T-helper 22 cell (primary cell): ENCODE measurements around the gene RBBP9.
"Not testable (repeated sequence)": the region's sequence is repeated elsewhere in the genome, so short reads cannot be mapped to it uniquely, and the experiment has no call there.

ENCODE experiments used
- DNase-seq: peaks from one replicate; pipeline ENCODE4 v3.0.0-alpha.2; 2020; ENCODE audit warnings: low read depth

The RBBP9 gene

DNA sequence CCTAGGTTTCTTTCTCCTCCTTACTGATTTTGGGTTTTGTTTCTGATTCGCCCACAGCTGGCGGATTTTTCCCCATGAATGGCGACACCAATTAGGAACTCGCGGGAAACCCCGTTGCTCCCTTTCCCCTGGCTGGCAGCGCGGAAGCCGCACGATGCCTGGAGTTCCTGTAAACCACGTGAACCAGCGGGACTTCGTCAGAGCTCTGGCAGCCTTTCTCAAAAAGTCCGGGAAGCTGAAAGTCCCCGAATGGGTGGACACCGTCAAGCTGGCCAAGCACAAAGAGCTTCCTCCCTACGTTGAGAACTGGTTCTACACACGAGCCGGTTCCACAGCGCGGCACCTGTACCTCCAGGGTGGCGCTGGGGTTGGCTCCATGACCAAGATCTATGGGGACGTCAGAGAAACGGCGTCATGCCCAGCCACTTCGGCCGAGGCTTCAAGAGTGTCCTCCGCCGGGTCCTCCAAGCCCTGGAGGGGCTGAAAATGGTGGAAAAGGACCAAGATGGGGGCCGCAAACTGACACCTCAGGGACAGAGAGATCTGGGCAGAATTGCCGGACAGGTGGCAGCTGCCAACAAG is 7.5 kb upstream of the RBBP9 start:
- DNase-seq, result no peak

DNA sequence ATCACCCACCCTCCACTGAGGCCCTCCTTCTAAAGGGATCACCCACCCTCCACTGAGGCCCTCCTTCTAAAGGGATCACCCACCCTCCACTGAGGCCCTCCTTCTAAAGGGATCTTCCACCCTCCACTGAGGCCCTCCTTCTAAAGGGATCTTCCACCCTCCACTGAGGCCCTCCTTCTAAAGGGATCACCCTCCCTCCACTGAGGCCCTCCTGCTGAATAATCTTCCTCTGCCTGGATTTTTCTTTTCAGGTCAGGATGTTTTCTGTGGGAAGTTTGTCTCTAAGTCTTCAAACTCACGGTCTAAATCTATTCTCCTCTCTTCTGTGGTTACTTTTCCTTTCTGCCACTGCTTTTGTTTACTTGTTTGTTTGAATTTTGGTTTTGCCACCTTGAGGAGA is 4.6 kb upstream of the RBBP9 start:
- not testable (repeated sequence) for DNase-seq

DNA sequence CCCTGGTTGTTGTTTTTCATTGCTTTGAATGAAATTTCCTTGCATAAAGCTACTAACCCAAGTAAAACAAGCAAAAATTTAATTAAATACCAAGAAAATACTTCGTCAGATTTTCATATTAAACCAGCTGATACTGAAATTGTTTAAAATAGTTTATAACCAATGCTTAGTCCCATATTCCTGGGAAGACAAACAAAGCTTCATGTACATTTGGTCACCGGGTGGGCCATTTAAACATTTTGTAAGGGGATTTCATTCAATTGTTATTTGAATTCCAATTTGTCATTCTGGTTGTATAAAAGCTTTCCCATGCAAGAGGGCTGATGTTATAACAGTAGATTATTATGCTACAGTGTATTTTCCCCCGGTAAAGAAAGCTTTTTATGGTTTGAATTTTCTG is 578 bp upstream of the RBBP9 start:
- no peak for DNase-seq

DNA sequence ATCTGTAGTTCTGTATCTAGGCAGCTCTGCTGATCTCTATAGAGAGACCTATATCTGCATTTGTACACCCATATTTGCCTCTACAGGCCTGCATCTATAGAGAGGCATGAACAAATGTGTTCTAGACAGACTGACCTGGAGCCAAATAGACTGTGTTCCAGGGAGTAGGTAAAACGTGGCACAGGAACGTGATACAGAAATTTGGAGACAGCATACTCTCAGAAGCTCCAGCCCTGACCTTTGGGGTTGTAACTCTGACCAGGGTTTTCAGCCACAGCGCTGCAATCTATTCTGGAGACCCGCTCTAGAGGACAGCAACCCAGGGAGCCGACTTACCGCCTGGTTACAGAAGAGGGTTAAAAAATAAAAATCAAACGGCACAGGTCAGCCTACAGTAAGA is 983 bp downstream of the RBBP9 start:
- DNase-seq, result no peak

DNA sequence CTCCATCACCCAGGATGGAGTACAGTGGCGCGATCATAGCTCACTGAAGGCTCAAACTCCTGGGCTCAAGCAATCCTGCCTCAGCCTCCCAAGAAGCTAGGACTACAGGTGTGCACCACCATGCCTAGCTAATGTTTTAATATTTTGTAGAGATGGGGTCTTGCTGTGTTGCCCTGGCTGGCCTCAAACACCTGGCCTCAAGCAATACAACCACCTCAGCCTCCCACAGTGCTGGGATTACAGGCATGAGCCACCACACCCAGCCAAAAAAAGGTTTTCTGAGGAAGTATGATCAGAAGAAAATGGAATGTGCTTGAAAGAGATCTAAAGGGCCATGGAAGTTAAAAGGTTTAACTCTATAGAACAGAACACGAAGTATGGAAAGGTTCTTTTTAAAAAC is 8.7 kb downstream of the RBBP9 start:
- DNase-seq, result no peak

DNA sequence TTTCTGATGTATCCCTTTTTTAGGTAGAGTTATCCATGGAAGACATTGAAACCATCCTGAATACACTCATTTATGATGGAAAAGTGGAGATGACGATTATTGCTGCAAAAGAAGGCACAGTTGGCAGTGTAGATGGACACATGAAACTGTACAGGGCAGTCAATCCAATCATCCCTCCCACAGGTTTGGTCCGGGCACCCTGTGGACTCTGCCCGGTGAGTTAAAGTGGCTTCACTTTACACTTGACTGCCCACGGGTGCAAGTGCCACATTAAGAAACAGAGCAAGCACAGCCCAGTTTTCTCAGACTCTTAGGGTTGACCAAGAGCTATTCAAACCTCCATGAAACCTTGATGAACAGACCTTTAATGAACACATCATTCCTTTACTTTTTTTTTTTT is 15.4 kb downstream of the RBBP9 start:
- no peak for DNase-seq

DNA sequence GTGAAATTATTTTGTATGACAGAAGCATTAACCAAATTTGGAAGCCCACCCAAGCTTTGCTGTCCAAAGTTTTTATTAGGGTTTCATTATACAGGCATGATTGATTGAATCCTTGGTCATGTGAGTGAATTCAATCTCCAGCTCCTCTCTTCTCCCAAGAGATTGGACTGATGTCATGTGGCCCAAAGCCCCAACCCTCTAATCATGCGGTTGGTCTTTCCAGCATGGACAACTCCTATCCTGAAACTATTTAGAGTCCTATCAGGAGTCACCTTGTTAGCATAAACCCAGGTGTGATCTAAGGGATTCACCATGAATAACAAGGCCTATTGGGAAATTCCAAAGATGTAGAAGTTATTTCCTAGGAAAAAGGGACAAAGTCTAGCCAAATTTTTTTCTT is 19.2 kb downstream of the RBBP9 start:
- DNase-seq, result no peak

DNA sequence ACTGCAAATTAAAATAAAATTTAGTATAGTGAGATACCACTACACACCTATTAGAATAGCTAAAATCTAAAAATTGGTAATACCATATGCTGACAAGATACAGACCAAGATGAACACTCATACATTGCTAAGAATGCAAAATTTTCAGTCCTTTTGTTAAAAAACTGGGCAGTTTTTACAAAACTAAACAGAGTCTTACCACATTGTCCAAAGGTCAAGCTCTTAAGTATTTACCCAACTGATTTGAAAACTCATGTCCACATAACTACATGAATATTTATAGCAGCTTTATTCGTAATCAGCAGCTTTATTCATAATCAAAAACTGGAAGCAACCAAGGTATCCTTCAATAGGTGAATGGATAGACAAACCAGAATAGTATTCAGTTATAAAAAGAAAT is 19.8 kb downstream of the RBBP9 start:
- DNase-seq, result no peak

DNA sequence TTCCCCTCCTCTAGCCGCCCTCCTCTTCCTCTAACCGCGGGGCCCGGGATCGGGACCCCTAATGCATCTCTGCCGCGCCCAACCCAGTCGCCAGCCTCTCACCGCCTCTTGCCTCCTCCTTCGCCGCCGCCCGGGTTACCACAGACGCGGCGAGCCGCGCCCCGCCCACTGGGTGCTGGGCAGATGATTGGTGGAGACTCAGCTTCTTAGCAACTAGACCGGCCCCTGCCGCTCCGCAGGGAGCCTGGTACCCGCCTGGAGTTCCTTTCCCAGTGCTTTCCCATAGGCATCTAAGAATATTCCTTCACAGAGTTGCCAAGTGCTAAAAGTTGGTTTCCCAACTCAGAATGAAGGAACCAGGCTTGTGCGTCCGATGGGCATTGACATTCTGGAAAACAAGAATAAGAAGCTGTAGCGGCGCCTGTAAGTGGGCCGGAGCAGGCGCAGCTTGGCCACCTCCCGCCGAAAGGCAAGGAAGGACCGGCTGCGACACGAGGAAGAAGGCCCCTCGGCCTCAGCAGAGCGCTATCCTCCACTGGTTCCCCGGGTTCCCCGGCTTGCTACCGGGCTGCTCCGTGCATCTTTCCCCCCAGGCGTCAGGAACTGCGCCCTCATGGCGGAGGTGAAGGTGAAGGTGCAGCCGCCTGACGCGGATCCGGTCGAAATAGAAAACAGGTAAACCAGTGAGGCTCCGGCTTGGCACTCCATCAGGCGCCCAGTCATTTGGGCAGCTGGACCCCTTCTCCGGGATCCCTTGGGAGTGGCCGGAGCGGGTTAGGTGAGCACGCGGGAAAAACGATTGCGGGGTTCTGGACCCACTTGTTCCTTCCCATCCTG is 29.9 kb downstream of the RBBP9 start, which contains the start of the genes DZANK1 and POLR3F:
Gene DZANK1, minus strand, starts transcription at position 137 of the 837 bp plus-strand sequence. CDS start 1,672 bp downstream, outside the sequence.
Gene POLR3F, plus strand, starts transcription at position 497 of the 837 bp plus-strand sequence. Its CDS starts 117 bp downstream, at position 614.
- DNase-seq, result peak; percentile 85

DNA sequence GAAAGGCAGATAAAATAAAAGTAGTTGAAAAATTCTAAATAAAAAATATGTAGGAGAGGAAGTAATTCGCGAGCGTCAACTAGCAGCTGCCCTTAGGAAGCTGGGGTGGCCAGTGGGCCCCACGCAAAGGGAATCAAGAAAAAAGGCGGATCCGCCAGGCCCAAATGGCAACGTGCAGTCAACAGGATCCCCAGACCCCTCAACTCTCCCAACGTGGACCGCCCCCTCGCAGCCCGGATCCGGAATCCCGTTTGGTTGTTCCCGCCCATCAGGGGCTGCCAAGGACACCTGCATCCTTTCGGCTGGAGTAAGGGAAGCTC is 30.5 kb downstream of the RBBP9 start:
- no peak for DNase-seq

DNA sequence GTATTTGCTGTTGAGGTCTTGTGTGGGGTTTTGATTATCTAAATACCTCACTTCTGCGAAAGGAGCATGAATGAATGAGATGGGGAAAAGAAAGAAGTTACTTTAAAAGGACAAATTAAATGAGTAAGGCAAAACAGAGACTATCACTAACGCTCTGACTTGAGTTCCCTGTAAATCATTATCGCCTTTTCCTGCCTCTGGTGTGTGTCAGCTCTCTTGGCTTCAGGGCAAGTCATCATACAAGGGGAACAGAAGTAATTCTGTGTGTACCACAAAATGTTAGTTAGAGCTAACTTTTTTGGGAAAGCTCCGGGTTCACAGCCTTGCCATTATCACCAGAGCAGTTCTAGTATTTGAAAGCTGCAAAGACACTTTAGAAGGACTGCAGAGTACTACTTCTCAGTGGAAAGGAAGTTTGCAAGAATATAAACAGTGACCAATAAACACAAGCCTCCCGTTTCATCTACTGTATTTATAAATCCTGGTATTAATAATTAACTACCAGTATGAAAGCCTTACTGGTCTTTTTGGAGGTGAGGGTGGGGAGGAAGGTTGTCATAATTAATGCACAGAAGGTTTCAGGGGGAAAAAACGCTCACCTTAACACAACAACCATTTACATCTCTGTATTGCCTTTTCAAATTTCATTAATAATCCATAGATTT is 31.4 kb downstream of the RBBP9 start:
- no peak for DNase-seq

DNA sequence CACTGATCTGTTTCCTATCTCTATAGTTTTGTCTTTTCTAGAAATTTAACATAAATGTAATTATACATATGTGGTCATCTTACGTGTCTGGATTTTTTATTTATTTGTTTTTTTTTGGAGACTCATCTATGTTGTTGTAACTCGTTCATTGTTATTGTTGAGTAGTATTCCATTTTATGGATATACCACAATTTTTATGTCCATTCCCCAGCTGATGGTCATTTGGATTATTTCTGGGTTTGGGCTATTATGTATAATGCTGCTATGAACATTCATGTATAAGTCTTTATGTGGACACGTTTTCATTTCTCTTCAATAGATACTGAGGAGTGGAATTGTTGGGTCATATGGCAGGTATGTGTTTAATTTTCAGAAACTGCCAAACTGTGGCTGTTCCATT is 40.4 kb downstream of the RBBP9 start:
- no peak for DNase-seq

DNA sequence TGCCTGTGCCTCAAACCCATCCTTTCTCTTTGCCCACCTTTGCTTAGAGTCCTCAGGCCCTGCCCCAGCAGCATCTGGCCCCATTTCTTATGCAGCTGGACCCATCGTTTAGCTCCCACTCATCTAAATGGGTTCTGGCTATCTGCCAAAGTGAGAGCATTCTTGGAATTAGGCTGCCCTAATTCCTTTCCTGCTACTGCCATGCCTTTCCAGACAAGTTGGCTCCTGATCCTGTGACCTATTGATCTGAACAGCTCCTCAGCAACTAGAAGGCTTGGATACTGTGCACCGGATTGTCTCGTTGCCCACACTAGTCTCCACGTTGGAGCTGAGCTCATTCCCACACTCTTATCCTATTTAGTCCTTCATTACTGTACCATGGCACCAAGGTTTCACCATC is 53.1 kb downstream of the RBBP9 start:
- DNase-seq, result no peak

DNA sequence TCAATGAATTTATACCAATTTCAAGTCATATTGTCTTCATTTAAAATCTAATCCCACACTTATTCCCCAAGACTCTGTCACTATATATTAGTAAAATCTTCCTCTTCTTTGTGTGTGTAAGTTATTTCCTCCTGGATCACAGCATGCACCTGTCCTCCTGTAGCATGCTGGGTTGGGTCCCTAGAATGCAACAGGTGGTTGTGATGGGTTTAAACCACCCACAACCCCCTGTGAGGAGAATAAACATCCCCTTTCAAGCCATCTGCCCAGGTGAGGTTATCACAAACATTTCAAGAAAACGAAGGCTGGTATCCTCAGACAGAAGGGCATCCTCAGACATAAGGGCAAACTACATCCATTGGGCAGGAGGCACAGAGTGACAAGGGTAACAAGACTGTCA is 56.6 kb downstream of the RBBP9 start:
- no peak for DNase-seq

DNA sequence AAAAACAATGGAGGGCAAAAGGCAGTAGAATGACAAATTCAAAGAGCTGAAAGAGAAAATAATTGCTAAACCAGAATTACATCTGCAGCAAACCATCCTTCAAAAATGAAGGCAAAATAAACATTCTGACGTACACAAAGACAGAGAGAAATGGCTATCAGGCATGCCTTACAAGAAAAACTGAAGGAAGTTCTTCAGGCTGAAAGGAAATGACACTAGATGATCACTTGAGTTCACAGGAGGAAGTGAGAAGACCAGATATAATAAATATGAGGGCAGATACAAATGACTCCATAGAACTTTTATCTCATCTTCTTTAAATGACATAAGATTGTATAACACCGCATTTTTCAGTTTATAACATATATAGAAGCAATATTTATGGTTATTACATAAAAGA is 60.2 kb downstream of the RBBP9 start:
- no peak for DNase-seq
